Activated naive CD4-positive, alpha-beta T cell treated with anti-CD3 and anti-CD28 coated beads, Interleukin-2, amount 50 U/mL, for 16 hours (primary cell): Measurements from ENCODE around the gene KRTAP12-1.
"Not testable (repeated sequence)": the region's sequence is repeated elsewhere in the genome, so short reads cannot be mapped to it uniquely, and the experiment has no call there.

Source experiments
- DNase-seq: peaks from one replicate; pipeline ENCODE4 v3.0.0-alpha.2; 2020

Gene KRTAP12-1

DNA sequence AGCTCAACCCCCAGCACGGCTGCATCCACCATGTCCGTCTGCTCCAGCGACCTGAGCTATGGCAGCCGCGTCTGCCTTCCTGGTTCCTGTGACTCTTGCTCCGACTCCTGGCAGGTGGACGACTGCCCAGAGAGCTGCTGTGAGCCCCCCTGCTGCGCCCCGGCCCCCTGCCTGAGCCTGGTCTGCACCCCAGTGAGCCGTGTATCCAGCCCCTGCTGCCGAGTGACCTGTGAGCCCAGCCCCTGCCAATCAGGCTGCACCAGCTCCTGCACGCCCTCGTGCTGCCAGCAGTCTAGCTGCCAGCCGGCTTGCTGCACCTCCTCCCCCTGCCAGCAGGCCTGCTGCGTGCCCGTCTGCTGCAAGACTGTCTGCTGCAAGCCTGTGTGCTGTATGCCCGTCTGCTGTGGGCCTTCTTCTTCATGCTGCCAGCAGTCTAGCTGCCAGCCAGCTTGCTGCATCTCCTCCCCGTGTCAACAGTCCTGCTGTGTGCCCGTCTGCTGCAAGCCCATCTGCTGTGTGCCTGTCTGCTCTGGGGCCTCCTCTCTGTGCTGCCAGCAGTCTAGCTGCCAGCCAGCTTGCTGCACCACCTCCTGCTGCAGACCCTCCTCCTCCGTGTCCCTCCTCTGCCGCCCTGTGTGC is 15.3 kb upstream of the KRTAP12-1 start, which contains the start of gene KRTAP10-12:
KRTAP10-12 (plus strand) TSS at position 1 of the 639 bp plus-strand sequence; CDS start at position 31, 30 bp downstream.
- DNase-seq: not testable (repeated sequence)

- DNase-seq: no peak
Measured at GRCh38 chr21:44696572-44696971, 14.6 kb upstream of the KRTAP12-1 start.

GRCh38 chr21:44695641-44696040 is 13.7 kb upstream of the KRTAP12-1 start:
- no peak for DNase-seq

DNA sequence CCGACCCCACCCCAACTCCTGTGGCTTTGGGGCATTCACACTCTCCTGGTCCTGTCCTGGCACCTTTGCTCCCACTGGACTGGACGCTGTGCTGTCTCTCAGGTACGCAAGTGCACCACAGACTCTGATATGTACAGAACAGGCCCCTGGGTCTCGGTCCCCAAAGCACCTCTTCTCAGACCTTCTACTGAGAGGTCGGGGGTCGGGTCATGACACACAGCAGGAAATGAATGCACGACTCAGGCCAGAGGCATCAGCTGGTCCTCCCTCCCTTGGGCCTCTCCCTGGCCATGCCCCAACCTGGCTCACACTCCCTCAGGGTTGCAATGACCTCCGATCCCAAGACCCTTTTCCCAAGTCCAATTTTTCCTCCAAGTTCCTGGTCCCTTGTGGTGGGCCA is 13.2 kb upstream of the KRTAP12-1 start:
- no peak for DNase-seq

DNA sequence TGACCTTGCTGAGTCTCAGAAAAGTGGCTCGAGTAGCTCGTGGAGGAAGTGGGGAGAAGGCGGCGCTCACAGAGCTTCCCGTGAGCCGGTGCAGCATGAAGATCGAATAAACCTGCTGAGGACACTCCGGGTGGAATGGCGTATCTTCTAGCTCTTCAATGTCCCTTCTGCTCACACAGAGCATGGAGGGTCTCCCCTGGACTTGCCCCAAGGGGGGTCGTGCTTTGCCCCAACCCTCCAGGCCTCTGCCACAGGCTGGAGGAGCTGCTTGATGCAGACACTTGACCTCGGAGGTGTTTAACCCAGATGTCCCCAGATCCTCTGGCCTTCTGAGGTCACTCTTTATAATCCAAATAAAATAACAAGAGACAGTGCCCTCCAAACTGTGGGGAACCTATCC is 12.8 kb upstream of the KRTAP12-1 start:
- DNase-seq: no peak

GRCh38 chr21:44692798-44693512 is 11.0 kb upstream of the KRTAP12-1 start:
- DNase-seq: no peak

DNA sequence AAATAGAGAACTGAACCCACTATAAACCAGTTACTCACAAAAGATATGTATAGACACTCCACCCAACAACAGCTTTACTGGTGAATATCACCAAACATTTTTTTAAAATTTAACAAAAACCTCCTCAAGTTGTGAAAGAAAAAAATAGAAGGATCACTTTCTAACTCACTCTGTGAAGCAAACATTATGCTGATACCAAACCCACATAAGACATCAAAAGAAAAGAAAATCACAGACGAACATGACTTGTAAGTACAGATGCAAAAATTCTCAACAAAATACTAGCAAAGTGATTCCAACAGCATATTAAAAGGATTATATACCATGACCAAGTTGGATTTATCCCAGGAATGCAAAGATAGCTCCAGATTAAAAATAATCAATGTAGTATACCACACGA is 9.7 kb upstream of the KRTAP12-1 start:
- no peak for DNase-seq

GRCh38 chr21:44689740-44690139 is 7.8 kb upstream of the KRTAP12-1 start:
- DNase-seq: not testable (repeated sequence)

GRCh38 chr21:44687671-44688070 is 5.7 kb upstream of the KRTAP12-1 start:
- DNase-seq: no peak

- DNase-seq: no peak
Measured at GRCh38 chr21:44686843-44687561, 5.0 kb upstream of the KRTAP12-1 start.

GRCh38 chr21:44686000-44686781 is 4.2 kb upstream of the KRTAP12-1 start:
- no peak for DNase-seq

- DNase-seq: not testable (repeated sequence)
Measured at GRCh38 chr21:44685050-44685449, 3.1 kb upstream of the KRTAP12-1 start.

- no peak for DNase-seq
Measured at GRCh38 chr21:44684483-44684882, 2.5 kb upstream of the KRTAP12-1 start.

- no peak for DNase-seq
Measured at GRCh38 chr21:44684077-44684476, 2.1 kb upstream of the KRTAP12-1 start.

DNA sequence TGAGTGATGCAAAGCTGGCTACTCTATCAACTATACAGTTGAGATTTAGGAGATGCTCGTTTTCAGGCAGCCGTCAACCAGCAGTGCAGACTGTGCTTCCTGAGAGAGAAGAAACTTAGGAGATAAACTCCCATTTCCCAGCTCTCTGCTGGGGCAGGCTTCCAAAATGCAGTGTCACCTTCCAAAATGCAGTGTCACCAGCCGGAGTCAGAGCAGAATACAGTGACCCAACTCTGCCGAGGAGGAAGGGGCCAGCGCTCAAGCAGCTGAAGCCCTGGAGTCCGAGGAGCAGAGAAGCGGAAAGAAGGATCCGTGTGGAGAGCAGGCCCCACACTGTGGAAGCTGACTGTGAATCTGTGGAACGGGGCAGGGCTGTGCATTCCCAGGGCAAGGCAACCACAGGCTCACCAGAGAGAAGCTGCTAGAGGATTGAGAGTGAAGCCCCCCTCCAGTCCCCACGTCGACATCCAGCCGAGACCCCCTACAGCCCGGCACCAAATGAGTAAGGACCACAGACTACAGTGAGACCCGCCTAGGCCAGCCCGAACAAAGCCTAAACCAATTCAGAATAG is 703 bp upstream of the KRTAP12-1 start:
- no peak for DNase-seq

DNA sequence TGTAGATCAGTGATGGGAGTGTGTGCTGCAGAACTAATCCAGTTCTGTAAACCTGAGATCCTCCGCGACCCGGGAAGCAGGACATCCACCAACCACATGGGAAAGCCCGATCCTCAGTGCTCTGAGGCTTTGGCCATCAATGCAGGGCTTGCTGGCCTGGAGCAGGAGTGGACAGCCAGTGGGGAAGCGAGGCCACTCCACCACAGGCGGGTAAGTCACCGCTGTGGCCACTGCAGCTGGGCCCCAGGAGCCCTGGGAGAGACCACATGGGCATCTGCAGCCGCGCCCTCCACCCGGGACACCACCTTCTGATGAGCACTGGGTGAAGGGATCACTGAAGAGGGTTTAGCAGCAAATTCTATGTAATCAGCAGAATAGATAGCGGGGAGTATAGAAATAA is 811 bp downstream of the KRTAP12-1 start:
- DNase-seq: no peak

GRCh38 chr21:44677881-44678280 is 4.1 kb downstream of the KRTAP12-1 start:
- no peak for DNase-seq

- no peak for DNase-seq
Measured at GRCh38 chr21:44671911-44672310, 10.1 kb downstream of the KRTAP12-1 start.

DNA sequence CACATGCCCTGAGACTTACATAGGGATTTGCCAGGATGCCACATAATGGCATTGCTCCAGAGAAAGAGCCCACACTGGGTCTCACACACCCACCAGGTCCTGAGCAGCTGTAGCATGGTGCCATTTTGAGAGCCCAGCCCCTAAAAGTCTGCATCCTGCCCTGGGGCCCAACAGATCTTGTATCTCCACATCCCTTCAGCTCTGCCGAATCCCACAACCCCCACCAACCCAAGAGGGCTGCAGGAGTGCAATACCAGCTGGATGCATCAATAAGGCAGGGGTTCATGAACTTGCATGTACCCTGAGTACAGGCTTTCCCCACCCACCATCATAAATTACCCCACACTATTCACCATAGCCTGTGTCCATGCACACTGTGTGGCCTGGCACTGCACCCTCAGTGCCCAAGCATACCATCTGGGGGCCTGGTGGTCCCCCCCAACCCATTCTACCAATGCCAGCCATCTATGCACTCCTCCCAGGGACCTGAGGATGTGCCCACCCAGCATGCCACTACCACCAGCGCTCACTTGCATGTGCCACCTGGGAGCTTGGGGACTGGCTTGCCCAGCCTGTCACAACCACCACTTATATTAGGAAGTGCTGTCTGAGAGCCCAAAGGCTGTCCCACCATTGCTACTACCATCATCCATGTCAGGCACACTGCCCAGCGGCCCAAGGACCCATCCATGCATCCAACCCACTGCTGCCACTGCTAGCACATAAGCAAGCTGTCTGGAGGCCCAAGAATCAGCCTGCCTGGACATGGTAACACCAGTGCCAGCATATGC is 11.1 kb downstream of the KRTAP12-1 start:
- no peak for DNase-seq

DNA sequence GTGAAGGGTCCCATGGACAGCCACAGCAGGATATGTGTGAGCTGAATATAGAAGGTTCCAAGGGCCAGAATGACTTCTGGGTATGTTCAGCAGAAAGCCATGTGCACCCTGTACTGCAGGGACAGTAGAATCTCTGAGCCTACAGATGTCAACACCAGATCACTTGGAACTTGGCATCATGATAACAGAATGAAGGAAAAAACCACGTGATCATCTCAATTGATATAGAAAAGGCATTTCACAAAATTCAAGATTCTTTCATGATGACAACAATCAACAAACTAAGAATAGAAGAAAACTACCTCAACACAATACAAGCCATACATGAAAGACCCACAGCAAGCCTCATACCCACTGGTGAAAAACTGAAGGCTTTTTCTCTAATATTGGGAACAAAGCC is 14.4 kb downstream of the KRTAP12-1 start:
- no peak for DNase-seq

DNA sequence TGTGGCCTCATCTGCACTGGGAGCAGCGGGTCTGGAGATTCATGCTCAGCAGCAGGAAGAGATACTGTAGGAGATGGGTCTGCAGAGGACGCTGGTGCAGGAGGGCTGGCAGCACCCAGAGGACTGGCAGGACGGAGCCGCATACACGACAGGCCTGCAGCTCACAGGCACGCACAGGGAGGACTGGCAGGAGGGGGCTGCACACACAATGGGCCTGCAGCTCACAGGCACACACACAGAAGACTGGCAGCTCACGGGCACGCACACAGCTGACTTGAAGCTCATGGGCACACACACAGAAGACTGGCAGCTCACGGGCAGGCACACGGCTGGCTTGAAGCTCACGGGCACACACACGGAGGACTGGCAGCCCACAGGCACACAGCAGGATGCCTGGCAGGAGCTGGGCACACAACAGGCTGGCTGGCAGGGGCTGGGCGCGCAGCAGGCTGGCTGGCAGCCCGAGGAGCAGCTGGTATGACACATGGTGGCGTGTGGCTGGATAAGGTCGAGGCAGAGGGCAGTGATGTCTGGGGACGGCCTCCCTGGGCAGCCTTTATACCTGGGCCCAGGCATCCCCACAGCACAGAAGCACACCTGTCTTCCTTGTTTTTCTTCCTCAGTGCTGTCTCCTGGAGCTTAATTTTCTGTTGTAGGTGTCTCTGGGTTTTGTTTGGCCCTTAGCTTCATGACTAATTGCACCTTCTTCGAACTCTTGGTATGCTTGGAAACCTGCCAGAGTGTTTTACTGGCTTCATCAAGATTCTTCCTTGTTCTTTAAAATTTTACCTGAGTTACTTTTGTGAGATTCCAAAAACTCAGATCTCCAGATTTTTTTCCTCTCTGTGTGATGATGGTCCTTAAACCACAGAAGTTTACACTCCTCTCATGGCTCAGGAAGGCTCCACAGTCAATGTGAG is 15.3 kb downstream of the KRTAP12-1 start, which contains the start of gene KRTAP12-2:
KRTAP12-2 (minus strand) TSS at position 527 of the 920 bp plus-strand sequence; CDS start at position 486, 41 bp downstream.
- no peak for DNase-seq
